Testis (tissue), 3 donors: ENCODE data around the gene GALP. TPM values are rescaled to one million over a fixed set of nuclear protein-coding genes. Genes with fewer than 3 reads are reported as not detected.
"Not testable (repeated sequence)": the region's sequence is repeated elsewhere in the genome, so short reads cannot be mapped to it uniquely, and the experiment has no call there.

ENCODE experiments used
- DNase-seq: peaks from one replicate; pipeline ENCODE4 v3.0.0-alpha.2; 2019
- H3K27ac ChIP-seq, 2 donors: fragments of 200-600 bp; sonication (generic); one replicate each; pipeline ENCODE4 v1.5.1; 2019
- H3K27me3 ChIP-seq: fragments of 200-600 bp; sonication (generic); one replicate; pipeline ENCODE4 v1.5.1; 2019
- H3K36me3 ChIP-seq: fragments of 200-600 bp; sonication (generic); one replicate; pipeline ENCODE4 v1.5.1; 2017; ENCODE audit warnings: low read depth; ENCODE audit errors: missing control alignments
- H3K4me1 ChIP-seq: fragments of 200-600 bp; sonication (generic); one replicate; pipeline ENCODE4 v1.5.1; 2019
- H3K4me3 ChIP-seq, 2 donors: fragments of 200-600 bp; sonication (generic); one replicate each; pipeline ENCODE4 v1.5.1; 2017 to 2019
- H3K9me3 ChIP-seq: fragments of 200-600 bp; sonication (generic); one replicate; pipeline ENCODE4 v1.5.1; 2017
- POLR2A ChIP-seq: fragments of 450-650 bp; IDR thresholded peaks from one replicate; pipeline ENCODE4 v1.6.1; 2017; ENCODE audit warnings: antibody characterized with exemption, mild to moderate bottlenecking, moderate library complexity
- WGBS, 2 donors: methylation state at CpG; one replicate each; pipeline ENCODE4 v1.1.5; 2018; 5-methylcytosine and 5-hydroxymethylcytosine counted together
- intact Hi-C: fragments of 100-400 bp; cut with DNase I; formaldehyde crosslinking; loops from one replicate; pipeline ENCODE4 v1.15.1; 2023; ENCODE audit warnings: low total_unique reads
- polyA plus RNA-seq: library from polyadenylated mRNA; stranded (reverse); fragments of 350-450 nt; fragmentation: Illumina TruSeq; extraction: RNeasy Lipid Tissue Mini Kit (QIAGEN cat#74804); gene quantifications from one replicate; pipeline ENCODE4 v1.2.3, GENCODE V29; 2014; ENCODE audit warnings: low read depth, low replicate concordance; ENCODE audit not compliant: insufficient read depth
- total RNA-seq, 2 donors: library from RNA; depleted of rRNA; stranded (reverse); fragments of >200 nt; gene quantifications; one replicate each; pipeline ENCODE4 v1.2.3, GENCODE V29; 2016
- TF ChIP-seq, protein P1 (sequence below), 3 experiments: fragments of 450-650 bp in 2 of 3; fragments of 200-600 bp in 1 of 3; sonication (generic) in 1 of 3; IDR thresholded peaks; one replicate each; pipeline ENCODE4 v1.5.1; 2016 to 2019; ENCODE audit warnings: antibody characterized with exemption in 3 of 3, mild to moderate bottlenecking in 2 of 3, moderate library complexity in 1 of 3

Gene GALP
- total and polyA plus RNA-seq, 3 donors from 2014 or later: not detected

DNA sequence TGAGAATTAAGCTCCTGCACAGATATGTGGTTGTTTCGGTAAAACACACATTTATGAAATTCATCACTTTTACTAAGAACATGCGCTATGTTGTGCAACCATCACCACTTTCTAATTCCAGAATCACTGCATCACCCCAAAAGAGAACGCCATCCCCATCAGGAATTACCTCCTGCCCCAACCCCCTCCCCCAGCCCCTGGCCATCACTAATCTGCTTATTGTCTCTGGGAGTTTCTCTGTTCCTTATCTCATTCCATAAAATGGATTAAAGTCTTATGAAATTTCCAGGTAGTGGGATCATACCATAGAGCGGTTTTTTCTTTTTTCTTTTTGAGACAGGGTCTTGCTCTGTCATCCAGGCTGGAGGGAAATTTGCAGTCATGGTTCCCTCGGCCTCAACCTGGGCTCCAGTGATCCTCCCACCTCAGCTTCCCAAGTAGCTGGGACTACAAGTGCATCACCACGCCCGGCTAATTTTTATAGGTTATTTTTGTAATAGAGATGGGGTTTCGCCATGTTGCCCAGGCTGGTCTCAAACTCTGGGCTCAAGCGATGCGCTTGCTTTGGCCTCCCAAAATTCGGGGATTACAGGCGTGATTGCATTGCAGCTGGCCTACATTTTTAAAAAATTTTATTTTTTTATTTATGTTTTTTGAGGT lies 18.3 kb downstream of the GALP start:
- intact Hi-C loops: no loop called here
- no peak for TF ChIP-seq POLR2A
- TF ChIP-seq, protein P1, sequence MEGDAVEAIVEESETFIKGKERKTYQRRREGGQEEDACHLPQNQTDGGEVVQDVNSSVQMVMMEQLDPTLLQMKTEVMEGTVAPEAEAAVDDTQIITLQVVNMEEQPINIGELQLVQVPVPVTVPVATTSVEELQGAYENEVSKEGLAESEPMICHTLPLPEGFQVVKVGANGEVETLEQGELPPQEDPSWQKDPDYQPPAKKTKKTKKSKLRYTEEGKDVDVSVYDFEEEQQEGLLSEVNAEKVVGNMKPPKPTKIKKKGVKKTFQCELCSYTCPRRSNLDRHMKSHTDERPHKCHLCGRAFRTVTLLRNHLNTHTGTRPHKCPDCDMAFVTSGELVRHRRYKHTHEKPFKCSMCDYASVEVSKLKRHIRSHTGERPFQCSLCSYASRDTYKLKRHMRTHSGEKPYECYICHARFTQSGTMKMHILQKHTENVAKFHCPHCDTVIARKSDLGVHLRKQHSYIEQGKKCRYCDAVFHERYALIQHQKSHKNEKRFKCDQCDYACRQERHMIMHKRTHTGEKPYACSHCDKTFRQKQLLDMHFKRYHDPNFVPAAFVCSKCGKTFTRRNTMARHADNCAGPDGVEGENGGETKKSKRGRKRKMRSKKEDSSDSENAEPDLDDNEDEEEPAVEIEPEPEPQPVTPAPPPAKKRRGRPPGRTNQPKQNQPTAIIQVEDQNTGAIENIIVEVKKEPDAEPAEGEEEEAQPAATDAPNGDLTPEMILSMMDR (IDR thresholded peaks at IDR 0.05): no peak
- H3K4me1 ChIP-seq: no peaks in the 10 kb centered on the region

DNA sequence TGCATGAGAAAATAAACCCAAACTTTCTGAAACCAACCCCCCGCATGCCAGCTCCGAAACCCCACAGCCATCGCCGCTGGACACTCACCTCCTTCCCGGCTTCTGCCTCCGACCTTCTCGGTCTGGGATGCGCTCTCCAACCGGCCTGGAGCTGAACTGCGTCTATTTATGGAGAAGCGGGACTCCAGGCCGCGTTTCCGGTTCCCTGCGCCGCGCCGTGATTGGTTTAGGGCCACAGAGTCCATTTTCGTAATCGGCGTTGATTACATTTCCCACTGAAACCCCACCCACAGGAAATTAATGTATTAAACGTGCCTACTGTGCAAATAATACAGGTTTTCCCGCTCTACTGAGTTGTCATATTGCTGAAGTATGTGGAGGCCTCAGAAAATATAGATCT lies 21.8 kb downstream of the GALP start, which contains the start of gene ZSCAN5B:
TSS of gene ZSCAN5B (minus strand) at position 138 of the 400 bp plus-strand sequence. CDS start 4,731 bp downstream, outside the sequence.
- peak; percentile 58 for DNase-seq
- H3K36me3 ChIP-seq, H3K27ac ChIP-seq, H3K4me1 ChIP-seq, H3K27me3 ChIP-seq, H3K9me3 ChIP-seq, intact Hi-C loops: not testable (repeated sequence)
- WGBS, 2 donors: 66 to 67% methylated on average over 22 to 23 of the region's 23 CpGs
- H3K4me3 ChIP-seq: peak within 1 kb of the TSS; percentile 31 to 40

More for the DNA sequence above, 18.3 kb downstream of the GALP start:
- no peaks in the 10 kb centered on the region for H3K9me3 ChIP-seq
- WGBS, 2 donors: 82 to 87% methylated on average over 12 of the region's 12 CpGs
- no peak overlapping the region for H3K4me3 ChIP-seq
- no peak overlapping the region for H3K27ac ChIP-seq
- no peak for DNase-seq
- no peaks in the 10 kb centered on the region for H3K36me3 ChIP-seq
- no peaks in the 10 kb centered on the region for H3K27me3 ChIP-seq

DNA sequence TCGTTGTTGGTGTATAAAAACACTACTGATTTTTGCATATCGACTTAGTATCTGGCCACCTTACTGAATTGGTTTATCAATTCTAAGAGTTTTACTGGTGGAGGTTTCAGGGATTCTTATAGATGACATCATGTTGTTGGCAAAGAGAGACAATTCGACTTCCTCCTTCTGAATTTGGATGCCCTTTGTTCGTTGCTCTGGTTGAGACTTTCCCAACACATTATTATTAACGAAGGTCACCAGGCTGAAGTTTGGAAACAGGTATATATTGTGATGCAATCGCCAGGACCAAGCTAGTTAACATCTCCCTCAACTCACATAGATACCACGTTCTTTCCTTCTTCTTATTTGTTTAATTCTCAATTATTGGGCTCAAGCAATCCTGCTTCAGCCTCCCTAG lies 23.9 kb downstream of the GALP start:
- no peaks in the 10 kb centered on the region for H3K36me3 ChIP-seq
- H3K27me3 ChIP-seq: no peaks in the 10 kb centered on the region
- H3K27ac ChIP-seq: no peak overlapping the region
- DNase-seq: no peak
- no peak overlapping the region for H3K4me3 ChIP-seq
- no peaks in the 10 kb centered on the region for H3K4me1 ChIP-seq
- 68 to 76% methylated on average over 7 of the region's 7 CpGs for WGBS, 2 donors
- TF ChIP-seq, protein P1 (IDR thresholded peaks at IDR 0.05): no peak
- no peak for TF ChIP-seq POLR2A
- intact Hi-C loops: no loop called here
- H3K9me3 ChIP-seq: no peaks in the 10 kb centered on the region

DNA sequence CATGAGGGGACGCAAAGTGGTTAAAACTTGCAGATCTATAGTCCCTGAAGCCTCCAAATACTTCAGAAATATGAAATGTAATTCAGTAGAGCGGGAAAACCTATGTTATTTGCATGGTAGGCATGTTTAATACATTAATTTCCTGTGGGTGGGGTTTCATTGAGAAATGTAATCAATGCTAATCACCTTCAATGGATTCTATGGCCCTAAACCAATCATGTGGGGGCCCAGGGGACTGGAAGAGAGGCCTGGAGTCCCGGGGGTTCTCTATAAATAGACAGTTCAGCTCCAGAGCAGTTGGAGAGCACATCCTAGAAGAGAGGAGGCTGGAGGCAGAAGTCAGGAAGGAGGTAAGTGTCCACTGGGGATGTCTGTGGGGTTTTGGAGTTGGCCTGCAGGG lies 26.2 kb downstream of the GALP start, which contains the start of gene ZSCAN5C:
TSS of gene ZSCAN5C (plus strand) at position 301 of the 400 bp plus-strand sequence. CDS start 3,641 bp downstream, outside the sequence.
- TF ChIP-seq, protein P1 (IDR thresholded peaks at IDR 0.05): no peak
- TF ChIP-seq POLR2A: no peak
- Histone ChIP-seq H3K36me3 (no peaks in the 10 kb centered on the region), H3K4me1 (no peaks in the 10 kb centered on the region), H3K9me3 (no peaks in the 10 kb centered on the region), H3K4me3 (no peak within 1 kb of the TSS), H3K27me3 (no peaks in the 10 kb centered on the region), H3K27ac (no peak within 1 kb of the TSS)
- no peak for DNase-seq
- intact Hi-C loops: no loop called here
- WGBS, 2 donors: 68 to 75% methylated on average over 3 of the region's 3 CpGs

DNA sequence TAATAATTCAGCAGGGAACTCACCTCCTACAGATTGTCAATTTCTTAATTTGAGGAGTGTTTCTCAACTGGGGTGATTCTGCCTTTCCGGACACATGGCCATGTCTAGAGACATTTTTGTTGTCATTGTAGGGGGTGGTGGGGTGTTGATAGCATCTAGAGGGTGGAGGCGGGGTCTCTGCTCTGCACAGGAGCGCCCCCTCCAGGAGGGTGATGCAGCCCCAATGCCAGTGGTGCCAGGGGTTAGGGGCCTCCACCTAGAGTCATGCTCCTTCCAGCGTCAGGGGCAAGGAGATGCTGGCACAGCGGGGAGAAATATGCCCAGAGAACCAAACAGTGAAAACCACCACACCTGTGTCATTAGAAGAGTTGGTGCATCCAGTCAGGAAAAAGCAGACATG lies 31.8 kb downstream of the GALP start:
- WGBS, 2 donors: 72 to 85% methylated on average over 5 of the region's 5 CpGs
- intact Hi-C loops: not testable (repeated sequence)

DNA sequence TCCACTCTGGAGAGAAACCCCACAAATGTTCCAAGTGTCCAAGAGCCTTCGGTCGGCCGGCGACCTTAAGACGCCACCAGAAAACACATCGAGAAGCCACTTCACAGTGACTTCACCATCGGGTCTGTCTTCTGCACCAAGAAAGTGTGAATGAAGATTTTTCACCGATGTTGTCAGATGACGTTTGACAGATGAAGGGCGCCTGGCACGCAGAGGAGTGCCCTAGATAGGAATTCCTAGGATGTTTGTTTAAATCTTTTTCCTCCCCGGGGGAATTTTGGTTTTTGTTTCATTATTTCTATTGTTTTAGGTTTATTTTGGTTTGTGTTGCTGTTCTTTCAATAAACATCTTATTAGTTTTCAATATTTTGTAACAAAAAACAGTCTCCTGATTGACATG lies 33.3 kb downstream of the GALP start:
- no peaks in the 10 kb centered on the region for H3K4me1 ChIP-seq
- DNase-seq: no peak
- no peaks in the 10 kb centered on the region for H3K36me3 ChIP-seq
- intact Hi-C loops: no loop called here
- 70 to 81% methylated on average over 12 of the region's 12 CpGs for WGBS, 2 donors
- no peaks in the 10 kb centered on the region for H3K9me3 ChIP-seq
- no peak overlapping the region for H3K4me3 ChIP-seq
- no peak for TF ChIP-seq POLR2A
- TF ChIP-seq, protein P1 (IDR thresholded peaks at IDR 0.05): no peak
- no peaks in the 10 kb centered on the region for H3K27me3 ChIP-seq
- no peak overlapping the region for H3K27ac ChIP-seq

More for the DNA sequence above, 31.8 kb downstream of the GALP start:
- not testable (repeated sequence) for H3K36me3 ChIP-seq, H3K27me3 ChIP-seq, H3K9me3 ChIP-seq, H3K4me1 ChIP-seq, H3K27ac ChIP-seq, DNase-seq, H3K4me3 ChIP-seq

DNA sequence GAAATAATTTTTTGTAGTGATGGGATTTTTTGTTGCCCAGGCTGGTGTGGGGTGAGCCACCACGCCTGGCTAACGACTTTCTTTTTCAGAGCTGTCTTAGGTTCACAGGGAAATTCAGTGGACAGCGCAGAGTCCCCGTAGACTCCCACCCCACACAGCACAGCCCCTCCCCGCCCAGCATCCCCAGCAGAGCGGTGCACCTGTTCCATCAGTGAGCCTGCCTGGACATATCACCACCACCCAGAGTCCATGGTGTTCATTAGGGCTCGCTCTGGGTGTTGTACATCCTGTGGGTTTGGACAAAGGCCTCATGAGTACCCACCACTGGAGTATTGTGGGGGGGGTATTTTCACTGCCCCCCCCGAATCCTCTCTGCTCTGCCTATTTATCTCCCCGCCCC lies 34.2 kb downstream of the GALP start:
- intact Hi-C loops, DNase-seq, H3K4me1 ChIP-seq, H3K9me3 ChIP-seq, H3K27me3 ChIP-seq, H3K36me3 ChIP-seq, H3K27ac ChIP-seq, H3K4me3 ChIP-seq: not testable (repeated sequence)
- WGBS, 2 donors: 90 to 94% methylated on average over 9 of the region's 9 CpGs
